Thoracic aorta (tissue), 2 donors: ENCODE data around the gene MT1H. TPM values are rescaled to one million over a fixed set of nuclear protein-coding genes. Genes with fewer than 3 reads are reported as not detected.

Experiments
- ATAC-seq: fragments of 150-250 bp; one replicate; pipeline ENCODE4 v1.8.0; 2017; ENCODE audit warnings: low read depth; ENCODE audit not compliant: insufficient number of reproducible peaks, low FRiP score
- DNase-seq: peaks from one replicate; pipeline ENCODE4 v3.0.0-alpha.2; 2020; ENCODE audit warnings: low spot score
- H3K27ac ChIP-seq, 2 donors: fragments of 200-600 bp; sonication (generic); 1 replicate in 1 of 2; 2 replicates in 1 of 2; pipeline ENCODE4 v1.5.1; 2016; ENCODE audit warnings: mild to moderate bottlenecking in 2 of 2, moderate library complexity in 2 of 2
- H3K27me3 ChIP-seq: fragments of 200-600 bp; sonication (generic); replicated peaks from 2 replicates; pipeline ENCODE4 v1.6.0; 2016; ENCODE audit warnings: mild to moderate bottlenecking; ENCODE audit not compliant: insufficient read depth
- H3K36me3 ChIP-seq: fragments of 200-600 bp; sonication (generic); one replicate; pipeline ENCODE4 v1.5.1; 2016
- H3K4me1 ChIP-seq, 2 donors: fragments of 200-600 bp; sonication (generic); 1 replicate in 1 of 2; 2 replicates in 1 of 2; pipeline versions ENCODE4 v1.5.1 to v1.6.0; 2016; ENCODE audit warnings: low read depth in 2 of 2, mild to moderate bottlenecking in 1 of 2; ENCODE audit not compliant: control insufficient read depth in 1 of 2
- H3K4me3 ChIP-seq: fragments of 200-600 bp; sonication (generic); 2 replicates; pipeline ENCODE4 v1.5.1; 2016; ENCODE audit warnings: mild to moderate bottlenecking
- H3K9me3 ChIP-seq: fragments of 200-600 bp; sonication (generic); 2 replicates; pipeline ENCODE4 v1.5.1; 2016
- CTCF ChIP-seq: fragments of 200-600 bp; sonication (generic); IDR thresholded peaks from one replicate; pipeline ENCODE4 v1.5.1; 2019; ENCODE audit warnings: antibody characterized with exemption
- total RNA-seq, 2 donors: library from RNA; depleted of rRNA; stranded (reverse); fragments of >200 nt; gene quantifications; one replicate each; pipeline versions ENCODE4 v1.1.0 to v1.2.3, GENCODE V29; 2016

MT1H gene
- total RNA-seq, 2 donors from 2014 or later = not detected

GRCh38 chr16:56700195-56700594 lies 30.6 kb downstream of the MT1H start:
- DNase-seq (no peak), ATAC-seq (no peak)
- TF ChIP-seq CTCF = no peak
- H3K27ac ChIP-seq = no peak overlapping the region
- no peaks in the 10 kb centered on the region for H3K4me1 ChIP-seq
- no peak overlapping the region for H3K4me3 ChIP-seq
- peaks cover 5% of the 10 kb centered on the region for H3K9me3 ChIP-seq
- no peaks in the 10 kb centered on the region for H3K36me3 ChIP-seq
- H3K27me3 ChIP-seq = no peaks in the 10 kb centered on the region

GRCh38 chr16:56700631-56701030 lies 31.0 kb downstream of the MT1H start:
- Histone ChIP-seq H3K4me1 (no peaks in the 10 kb centered on the region), H3K36me3 (no peaks in the 10 kb centered on the region), H3K27ac (no peak overlapping the region), H3K9me3 (peaks cover 5% of the 10 kb centered on the region), H3K4me3 (no peak overlapping the region), H3K27me3 (no peaks in the 10 kb centered on the region)
- no peak for TF ChIP-seq CTCF
- ATAC-seq (no peak), DNase-seq (no peak)

- no peak for TF ChIP-seq CTCF
- H3K9me3 ChIP-seq = peaks cover 5% of the 10 kb centered on the region
- H3K27me3 ChIP-seq = no peaks in the 10 kb centered on the region
- ATAC-seq (no peak), DNase-seq (no peak)
- no peak overlapping the region for H3K4me3 ChIP-seq
- H3K27ac ChIP-seq = no peak overlapping the region
- H3K36me3 ChIP-seq = no peaks in the 10 kb centered on the region
- no peaks in the 10 kb centered on the region for H3K4me1 ChIP-seq
Measured at GRCh38 chr16:56701534-56701933, 31.9 kb downstream of the MT1H start.

- H3K27ac ChIP-seq = no peak overlapping the region
- ATAC-seq = no peak
- H3K4me3 ChIP-seq = no peak overlapping the region
- H3K4me1 ChIP-seq = no peaks in the 10 kb centered on the region
- TF ChIP-seq CTCF = no peak
- no peak for DNase-seq
- H3K36me3 ChIP-seq = no peaks in the 10 kb centered on the region
- H3K9me3 ChIP-seq = no peaks in the 10 kb centered on the region
- no peaks in the 10 kb centered on the region for H3K27me3 ChIP-seq
Measured at GRCh38 chr16:56702836-56703235, 33.2 kb downstream of the MT1H start.

GRCh38 chr16:56708525-56709442 lies 39.2 kb downstream of the MT1H start:
- no peaks in the 10 kb centered on the region for H3K27me3 ChIP-seq
- no peaks in the 10 kb centered on the region for H3K4me1 ChIP-seq
- H3K27ac ChIP-seq = no peak overlapping the region
- no peaks in the 10 kb centered on the region for H3K36me3 ChIP-seq
- no peak for TF ChIP-seq CTCF
- no peak overlapping the region for H3K4me3 ChIP-seq
- no peaks in the 10 kb centered on the region for H3K9me3 ChIP-seq
- ATAC-seq (no peak), DNase-seq (no peak)
